Coronary artery (tissue), 2 donors: ENCODE data around the gene DCDC2C.

Experiments used
- DNase-seq: peaks from one replicate; pipeline ENCODE4 v3.0.0-alpha.2; 2017; ENCODE audit warnings: low spot score
- H3K27ac ChIP-seq, 2 donors: fragments of 200-600 bp; sonication (generic); one replicate each; pipeline ENCODE4 v1.5.1; 2016 to 2019
- H3K4me3 ChIP-seq: fragments of 200-600 bp; sonication (generic); 2 replicates; pipeline ENCODE4 v1.5.1; 2016; ENCODE audit warnings: mild to moderate bottlenecking, moderate library complexity
- CTCF ChIP-seq: fragments of 200-600 bp; sonication (generic); IDR thresholded peaks from one replicate; pipeline ENCODE4 v1.5.1; 2019; ENCODE audit warnings: antibody characterized with exemption

DCDC2C gene

GRCh38 chr2:3730646-3731045, 27.3 kb downstream of the DCDC2C start:
- no peak overlapping the region for H3K4me3 ChIP-seq
- no peak overlapping the region for H3K27ac ChIP-seq
- TF ChIP-seq CTCF, result no peak
- DNase-seq, result no peak

GRCh38 chr2:3731829-3732228, 28.5 kb downstream of the DCDC2C start:
- Histone ChIP-seq H3K4me3 (no peak overlapping the region), H3K27ac (no peak overlapping the region)
- no peak for TF ChIP-seq CTCF
- no peak for DNase-seq

- Histone ChIP-seq H3K27ac (no peak overlapping the region), H3K4me3 (no peak overlapping the region)
- TF ChIP-seq CTCF, result no peak
- no peak for DNase-seq
Observed at GRCh38 chr2:3736112-3736511, 32.7 kb downstream of the DCDC2C start.

- TF ChIP-seq CTCF, result no peak
- no peak overlapping the region for H3K27ac ChIP-seq
- no peak for DNase-seq
- no peak overlapping the region for H3K4me3 ChIP-seq
Observed at GRCh38 chr2:3737128-3737527, 33.8 kb downstream of the DCDC2C start.

- no peak for DNase-seq
- no peak for TF ChIP-seq CTCF
- no peak overlapping the region for H3K27ac ChIP-seq
- no peak overlapping the region for H3K4me3 ChIP-seq
Observed at GRCh38 chr2:3738454-3738853, 35.1 kb downstream of the DCDC2C start.

GRCh38 chr2:3739313-3739712, 35.9 kb downstream of the DCDC2C start:
- Histone ChIP-seq H3K4me3 (no peak overlapping the region), H3K27ac (no peak overlapping the region)
- TF ChIP-seq CTCF, result no peak
- DNase-seq, result peak; percentile 60

GRCh38 chr2:3741396-3741795, 38.0 kb downstream of the DCDC2C start:
- DNase-seq, result no peak
- H3K4me3 ChIP-seq, result no peak overlapping the region
- H3K27ac ChIP-seq, result no peak overlapping the region
- no peak for TF ChIP-seq CTCF
